ENCODE measurements around the gene ULBP3.
"Not testable (repeated sequence)": the region's sequence is repeated elsewhere in the genome, so short reads cannot be mapped to it uniquely, and the experiment has no call there.

Gene ULBP3

GRCh38 chr6:150069706-150070105 lies 785 bp upstream of the ULBP3 start:
- FAIRE-seq (no peak), DNase-seq (ENCODE audit: insufficient read length, low spot score) (no peak)
- TF ChIP-seq, protein P1, sequence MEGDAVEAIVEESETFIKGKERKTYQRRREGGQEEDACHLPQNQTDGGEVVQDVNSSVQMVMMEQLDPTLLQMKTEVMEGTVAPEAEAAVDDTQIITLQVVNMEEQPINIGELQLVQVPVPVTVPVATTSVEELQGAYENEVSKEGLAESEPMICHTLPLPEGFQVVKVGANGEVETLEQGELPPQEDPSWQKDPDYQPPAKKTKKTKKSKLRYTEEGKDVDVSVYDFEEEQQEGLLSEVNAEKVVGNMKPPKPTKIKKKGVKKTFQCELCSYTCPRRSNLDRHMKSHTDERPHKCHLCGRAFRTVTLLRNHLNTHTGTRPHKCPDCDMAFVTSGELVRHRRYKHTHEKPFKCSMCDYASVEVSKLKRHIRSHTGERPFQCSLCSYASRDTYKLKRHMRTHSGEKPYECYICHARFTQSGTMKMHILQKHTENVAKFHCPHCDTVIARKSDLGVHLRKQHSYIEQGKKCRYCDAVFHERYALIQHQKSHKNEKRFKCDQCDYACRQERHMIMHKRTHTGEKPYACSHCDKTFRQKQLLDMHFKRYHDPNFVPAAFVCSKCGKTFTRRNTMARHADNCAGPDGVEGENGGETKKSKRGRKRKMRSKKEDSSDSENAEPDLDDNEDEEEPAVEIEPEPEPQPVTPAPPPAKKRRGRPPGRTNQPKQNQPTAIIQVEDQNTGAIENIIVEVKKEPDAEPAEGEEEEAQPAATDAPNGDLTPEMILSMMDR (IDR thresholded peaks at IDR 0.05; ENCODE audit: insufficient read depth, missing control alignments) = no peak

DNA sequence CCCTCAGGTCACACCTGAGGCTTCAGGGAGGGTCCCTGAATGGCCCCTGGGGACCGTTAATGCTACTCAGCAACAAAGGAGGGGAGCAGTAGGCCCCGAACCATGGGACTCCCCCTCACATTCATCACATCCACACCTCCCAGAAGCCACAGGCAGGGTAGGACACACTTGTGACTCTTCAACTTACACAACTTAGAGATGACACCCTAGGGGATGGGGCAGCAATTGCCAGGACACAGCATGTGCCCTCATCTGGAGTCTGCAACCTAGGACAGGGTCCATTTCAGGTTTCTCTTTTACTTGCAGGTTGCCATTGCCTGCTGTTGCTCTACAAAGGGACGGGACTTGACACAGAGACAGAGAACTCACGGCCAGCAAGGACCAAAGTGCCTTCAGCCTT lies 770 bp downstream of the ULBP3 start:
- DNase-seq (ENCODE audit: insufficient read length, low spot score) (no peak), FAIRE-seq (no peak)
- TF ChIP-seq, protein P1 (IDR thresholded peaks at IDR 0.05; ENCODE audit: insufficient read depth, missing control alignments) = no peak

- FAIRE-seq (no peak), DNase-seq (ENCODE audit: insufficient read length, low spot score) (no peak)
- TF ChIP-seq, protein P1 (IDR thresholded peaks at IDR 0.05; ENCODE audit: insufficient read depth, missing control alignments) = no peak
These were observed 3.8 kb downstream of the ULBP3 start for GRCh38 chr6:150065083-150065482.

DNA sequence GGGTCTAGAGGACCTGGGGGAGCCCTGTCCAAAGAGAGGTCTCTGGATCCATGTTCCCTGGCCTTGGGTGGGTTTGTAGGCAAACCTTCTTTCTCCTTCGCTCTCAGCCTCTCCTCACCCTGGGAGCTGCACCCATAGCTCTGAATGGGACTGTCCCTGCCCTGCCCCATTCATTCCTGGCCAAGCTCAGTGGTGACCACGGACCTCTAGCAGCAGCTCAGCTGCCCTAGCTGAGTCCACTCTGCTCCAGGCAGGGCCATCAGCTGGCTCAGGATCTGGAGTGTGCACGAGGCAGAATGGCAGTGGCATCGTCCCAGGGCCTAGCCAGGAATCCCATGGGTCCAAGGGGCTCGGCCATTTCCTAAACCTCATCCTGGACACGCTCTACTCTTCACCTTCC lies 5.3 kb downstream of the ULBP3 start:
- TF ChIP-seq, protein P1 (IDR thresholded peaks at IDR 0.05; ENCODE audit: insufficient read depth, missing control alignments) = no peak
- no peak for FAIRE-seq
- DNase-seq (ENCODE audit: insufficient read length, low spot score) = no peak

- not testable (repeated sequence) for FAIRE-seq; DNase-seq (ENCODE audit: insufficient read length, low spot score)
These were observed 8.9 kb downstream of the ULBP3 start for GRCh38 chr6:150059973-150060372.

- FAIRE-seq (no peak), DNase-seq (ENCODE audit: insufficient read length, low spot score) (no peak)
- TF ChIP-seq, protein P1 (IDR thresholded peaks at IDR 0.05; ENCODE audit: insufficient read depth, missing control alignments) = no peak
These were observed 9.9 kb downstream of the ULBP3 start for GRCh38 chr6:150058986-150059385.

GRCh38 chr6:150058231-150058792 lies 10.6 kb downstream of the ULBP3 start:
- FAIRE-seq = no peak
- TF ChIP-seq, protein P1 (IDR thresholded peaks at IDR 0.05; ENCODE audit: insufficient read depth, missing control alignments) = no peak

DNA sequence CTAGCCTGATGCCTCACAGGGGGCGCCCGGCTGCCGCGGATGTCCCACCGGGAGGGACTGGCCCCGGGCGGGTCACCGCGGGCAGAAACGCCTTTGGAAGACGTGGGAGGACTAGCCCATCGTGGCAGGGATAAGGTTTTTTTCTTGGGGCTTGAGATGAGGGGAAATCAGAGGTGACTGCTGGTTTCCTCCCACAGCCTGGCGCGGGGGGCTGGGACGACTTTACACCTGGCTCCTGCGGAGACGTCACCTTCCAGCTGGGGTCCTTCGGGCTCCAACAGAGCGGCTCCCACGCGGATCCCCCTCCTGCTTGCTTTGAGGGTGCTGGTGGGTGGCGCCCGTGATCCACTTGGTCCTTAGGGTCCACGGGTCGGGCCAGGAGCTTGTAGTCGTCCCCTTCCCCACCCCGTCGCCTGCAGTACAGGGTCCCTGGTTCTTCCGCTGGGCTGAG lies 11.4 kb downstream of the ULBP3 start:
- DNase-seq (ENCODE audit: insufficient read length, low spot score) (no peak), FAIRE-seq (no peak)
- TF ChIP-seq, protein P1 (IDR thresholded peaks at IDR 0.05; ENCODE audit: insufficient read depth, missing control alignments) = no peak

More at GRCh38 chr6:150058231-150058792, 10.6 kb downstream of the ULBP3 start:
- DNase-seq (ENCODE audit: insufficient read length, low spot score) = no peak

Data from D721Med (cell line).